ENCODE measurements around the gene ASTN2. TPM values are rescaled to one million over a fixed set of nuclear protein-coding genes. Genes with fewer than 3 reads are reported as not detected.

Gene ASTN2
- total and polyA plus RNA-seq, 10 of the 15 experiments (the other 5 are each of a cell fraction or from before 2014, with no cell fraction given): 1.4 to 15.7 (median 7.0) TPM

DNA sequence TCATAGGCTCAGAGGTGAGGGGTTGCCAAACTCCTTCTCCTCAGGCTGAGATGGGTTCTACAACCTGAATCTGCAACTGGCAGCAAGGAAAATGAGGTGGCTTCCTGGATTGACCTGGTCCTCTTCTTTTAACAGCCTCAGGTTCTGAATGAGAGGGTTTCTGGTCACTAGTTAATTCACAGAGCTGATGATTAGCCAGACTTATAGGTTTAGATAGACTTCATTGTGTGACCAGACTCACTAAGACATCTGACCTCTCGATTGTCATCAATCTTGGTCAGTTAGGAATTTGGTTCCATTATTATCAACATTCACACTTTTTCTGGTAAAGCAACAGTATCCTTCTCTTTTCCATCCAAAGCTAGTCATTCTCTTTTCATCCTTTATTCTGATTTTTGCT lies 1003.4 kb downstream of the ASTN2 start (continued):
- TF ChIP-seq ZNF622 (IDR thresholded peaks at IDR 0.05): no peak
- no peak for TF ChIP-seq PAX5 (IDR thresholded peaks at IDR 0.05; ENCODE audit: borderline replicate concordance, low read depth, low read length)
- TF ChIP-seq CREB1 (IDR thresholded peaks at IDR 0.05; ENCODE audit: low read depth): no peak
- TF ChIP-seq POLR2AphosphoS5 (IDR thresholded peaks at IDR 0.05; ENCODE audit: low read length): no peak
- no peak for TF ChIP-seq ZNF384 (IDR thresholded peaks at IDR 0.05; ENCODE audit: borderline replicate concordance, low read depth, low read length)
- no peak for TF ChIP-seq KDM1A (IDR thresholded peaks at IDR 0.05; ENCODE audit: borderline replicate concordance)
- TF ChIP-seq JUND (IDR thresholded peaks at IDR 0.05; ENCODE audit: low read depth, low read length): no peak

DNA sequence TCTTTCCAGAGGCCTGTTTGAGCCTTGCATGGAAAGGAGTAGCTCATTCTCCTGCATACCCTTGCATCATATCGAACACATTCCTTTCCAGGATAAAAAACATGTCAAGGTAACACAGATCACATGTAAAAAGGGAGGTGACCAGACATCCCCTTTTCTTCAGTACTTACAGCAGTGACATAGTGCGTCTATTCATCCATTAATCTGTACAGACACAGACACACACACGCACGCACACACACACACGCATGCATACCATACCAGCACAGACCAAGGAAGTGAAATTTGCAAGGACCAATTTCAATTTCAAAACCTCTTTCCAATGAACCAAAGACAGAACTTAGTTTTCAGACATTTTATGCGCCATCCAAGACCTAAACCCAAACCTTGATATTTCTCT lies 1005.2 kb downstream of the ASTN2 start:
- in situ Hi-C loops (cut with MboI) (no loop called here), intact Hi-C loops (cut with micrococcal nuclease; ENCODE audit: unreplicated experiment) (no loop called here)
- RAD21 ChIA-PET (ENCODE audit: unreplicated experiment): no interaction called here
- no peak overlapping the region for H3K27ac ChIP-seq (ENCODE audit: control insufficient read depth, insufficient read depth)
- no peak overlapping the region for H3K9ac ChIP-seq (ENCODE audit: control insufficient read depth, insufficient read depth, low read length)
- 76% methylated on average over 6 of the region's 6 CpGs for WGBS (ENCODE audit: insufficient coverage, insufficient replicate concordance, low lambda C conversion rate, missing lambda C conversion rate)
- POLR2A ChIA-PET: no interaction called here
- TF ChIP-seq FOXM1 (IDR thresholded peaks at IDR 0.05; ENCODE audit: low read depth, low read length) (no peak), RBBP5 (conservative IDR thresholded peaks at IDR 0.05) (no peak), FOS (IDR thresholded peaks at IDR 0.05; ENCODE audit: borderline replicate concordance, extremely low read depth, insufficient read length) (no peak), TARDBP (IDR thresholded peaks at IDR 0.05; ENCODE audit: borderline replicate concordance) (no peak), SIN3A (IDR thresholded peaks at IDR 0.05; ENCODE audit: low read depth, low read length) (no peak), RUNX3 (IDR thresholded peaks at IDR 0.05; ENCODE audit: low read length) (no peak), TBL1XR1 (IDR thresholded peaks at IDR 0.05; ENCODE audit: low read depth, low read length) (no peak), EP300 (IDR thresholded peaks at IDR 0.05; ENCODE audit: borderline replicate concordance in 1 of 2, control insufficient read depth in 1 of 2, low read depth in 2 of 2, low read length in 2 of 2) (no peak), RAD21 (IDR thresholded peaks at IDR 0.05; ENCODE audit: insufficient read depth, low read depth, low read length) (no peak)
- TF ChIP-seq, protein P1, sequence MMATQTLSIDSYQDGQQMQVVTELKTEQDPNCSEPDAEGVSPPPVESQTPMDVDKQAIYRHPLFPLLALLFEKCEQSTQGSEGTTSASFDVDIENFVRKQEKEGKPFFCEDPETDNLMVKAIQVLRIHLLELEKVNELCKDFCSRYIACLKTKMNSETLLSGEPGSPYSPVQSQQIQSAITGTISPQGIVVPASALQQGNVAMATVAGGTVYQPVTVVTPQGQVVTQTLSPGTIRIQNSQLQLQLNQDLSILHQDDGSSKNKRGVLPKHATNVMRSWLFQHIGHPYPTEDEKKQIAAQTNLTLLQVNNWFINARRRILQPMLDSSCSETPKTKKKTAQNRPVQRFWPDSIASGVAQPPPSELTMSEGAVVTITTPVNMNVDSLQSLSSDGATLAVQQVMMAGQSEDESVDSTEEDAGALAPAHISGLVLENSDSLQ (IDR thresholded peaks at IDR 0.05): no peak
- SMC1A ChIA-PET (ENCODE audit: uncharacterized antibody, unreplicated experiment): interaction anchor here (1.2 kb wide), 1 partner anchor 85 kb away, joined by 3 read pairs; no protein-coding TSS in a partner anchor
- no peaks in the 10 kb centered on the region for H3K27me3 ChIP-seq (replicated peaks in 1 of 2; ENCODE audit: control insufficient read depth in 2 of 2, insufficient read depth in 2 of 2, low read length in 1 of 2)
- BruUV-seq (replicated peaks): no TSS peak
- CTCF ChIA-PET: interaction anchor here (0.6 kb wide), 1 partner anchor 80 kb away, joined by 3 read pairs; no protein-coding TSS in a partner anchor
- no peaks in the 10 kb centered on the region for H3K79me2 ChIP-seq (ENCODE audit: control insufficient read depth, insufficient read depth, low read length)
- no peaks in the 10 kb centered on the region for H3K36me3 ChIP-seq (ENCODE audit: control insufficient read depth in 2 of 2, insufficient read depth in 2 of 2, low read length in 1 of 2)
- no peaks in the 10 kb centered on the region for H3K9me3 ChIP-seq (replicated peaks; ENCODE audit: control insufficient read depth, insufficient read depth, low read length)
- no peak for FAIRE-seq
- ATAC-seq: no peak
- H4K20me1 ChIP-seq (ENCODE audit: control insufficient read depth, insufficient read depth): no peaks in the 10 kb centered on the region
- H2AFZ ChIP-seq (ENCODE audit: control insufficient read depth, low read depth, low read length): no peak overlapping the region
- DNase-seq (ENCODE audit: low read depth, low spot score): no peak
- H3K4me2 ChIP-seq (ENCODE audit: control insufficient read depth, insufficient read depth): no peak overlapping the region
- H3K4me3 ChIP-seq: no peak overlapping the region
- H3K4me1 ChIP-seq (ENCODE audit: control insufficient read depth, insufficient read depth, low read length): no peaks in the 10 kb centered on the region
